HL-60 (cell line): ENCODE measurements around the gene CD69.

Source experiments
- CTCF ChIP-seq: IDR thresholded peaks from one replicate; pipeline ENCODE4 v1.5.1; 2011; ENCODE audit warnings: low read length, control low read depth, inconsistent platforms; ENCODE audit not compliant: insufficient read depth
- GABPA ChIP-seq: IDR thresholded peaks from 2 replicates; pipeline ENCODE4 v1.6.1; 2012; ENCODE audit warnings: low read depth
- POLR2AphosphoS5 ChIP-seq: IDR thresholded peaks from 2 replicates; pipeline ENCODE4 v1.6.1; 2012; ENCODE audit warnings: low read depth
- SPI1 ChIP-seq: IDR thresholded peaks from 2 replicates; pipeline ENCODE4 v1.6.1; 2012; ENCODE audit warnings: low read depth, mild to moderate bottlenecking, borderline replicate concordance

GRCh38 chr12:9784326-9784725, 23.6 kb upstream of the CD69 start:
- TF ChIP-seq CTCF (no peak), GABPA (no peak), SPI1 (no peak), POLR2AphosphoS5 (no peak)
